ENCODE measurements around the gene METTL8.

- TF ChIP-seq POLR2A (IDR thresholded peaks at IDR 0.05) (no peak), CTCF (IDR thresholded peaks at IDR 0.05) (no peak)
Observed at GRCh38 chr2:171393487-171393886, 40.3 kb downstream of the METTL8 start.
